Measurements from ENCODE around the gene CNOT3. TPM values are rescaled to one million over a fixed set of nuclear protein-coding genes. Genes with fewer than 3 reads are reported as not detected.

Gene CNOT3
- total RNA-seq, 1 experiment from 2014 or later: 14.0 TPM

- DNase-seq (ENCODE audit: low read depth): no peak
Measured at GRCh38 chr19:54121259-54121658, 16.3 kb upstream of the CNOT3 start.

GRCh38 chr19:54123682-54124081 is 13.9 kb upstream of the CNOT3 start:
- DNase-seq (ENCODE audit: low read depth): no peak

DNA sequence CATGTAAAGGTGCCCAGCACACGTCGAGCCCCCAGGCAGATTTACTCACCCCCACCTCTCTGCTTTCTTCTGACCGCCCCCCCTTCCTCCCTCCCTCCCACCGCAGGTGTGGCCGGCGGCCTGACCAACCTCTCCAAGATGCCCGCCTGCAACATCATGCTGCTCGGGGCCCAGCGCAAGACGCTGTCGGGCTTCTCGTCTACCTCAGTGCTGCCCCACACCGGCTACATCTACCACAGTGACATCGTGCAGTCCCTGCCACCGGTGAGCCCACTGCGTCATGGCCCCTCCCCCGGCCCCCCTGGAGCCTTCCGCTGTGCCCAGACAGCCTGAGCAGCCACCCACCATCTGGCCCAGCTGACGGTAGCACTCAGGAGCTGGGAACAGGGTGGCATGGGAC is 13.2 kb upstream of the CNOT3 start:
- no peak for DNase-seq (ENCODE audit: low read depth)

DNA sequence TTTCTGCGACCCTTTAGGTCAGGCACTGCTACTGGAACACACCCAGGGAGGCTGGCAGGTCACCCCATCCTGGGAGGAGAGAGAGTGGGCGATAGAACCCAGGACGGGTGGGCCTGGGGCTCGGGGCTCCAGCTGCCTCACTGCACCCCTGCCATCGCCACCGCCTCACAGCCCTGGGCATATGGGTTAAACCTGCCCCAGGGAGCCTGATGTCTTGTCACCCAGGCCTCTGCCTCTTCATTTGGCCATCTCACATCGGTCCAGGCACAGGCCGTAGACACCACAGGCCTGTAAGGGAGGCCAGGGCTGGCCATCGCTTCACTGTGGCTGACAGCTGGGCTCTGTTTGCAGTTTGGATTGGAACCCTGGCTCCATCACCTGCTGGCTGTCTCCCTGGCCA is 11.8 kb upstream of the CNOT3 start:
- no peak for DNase-seq (ENCODE audit: low read depth)

DNA sequence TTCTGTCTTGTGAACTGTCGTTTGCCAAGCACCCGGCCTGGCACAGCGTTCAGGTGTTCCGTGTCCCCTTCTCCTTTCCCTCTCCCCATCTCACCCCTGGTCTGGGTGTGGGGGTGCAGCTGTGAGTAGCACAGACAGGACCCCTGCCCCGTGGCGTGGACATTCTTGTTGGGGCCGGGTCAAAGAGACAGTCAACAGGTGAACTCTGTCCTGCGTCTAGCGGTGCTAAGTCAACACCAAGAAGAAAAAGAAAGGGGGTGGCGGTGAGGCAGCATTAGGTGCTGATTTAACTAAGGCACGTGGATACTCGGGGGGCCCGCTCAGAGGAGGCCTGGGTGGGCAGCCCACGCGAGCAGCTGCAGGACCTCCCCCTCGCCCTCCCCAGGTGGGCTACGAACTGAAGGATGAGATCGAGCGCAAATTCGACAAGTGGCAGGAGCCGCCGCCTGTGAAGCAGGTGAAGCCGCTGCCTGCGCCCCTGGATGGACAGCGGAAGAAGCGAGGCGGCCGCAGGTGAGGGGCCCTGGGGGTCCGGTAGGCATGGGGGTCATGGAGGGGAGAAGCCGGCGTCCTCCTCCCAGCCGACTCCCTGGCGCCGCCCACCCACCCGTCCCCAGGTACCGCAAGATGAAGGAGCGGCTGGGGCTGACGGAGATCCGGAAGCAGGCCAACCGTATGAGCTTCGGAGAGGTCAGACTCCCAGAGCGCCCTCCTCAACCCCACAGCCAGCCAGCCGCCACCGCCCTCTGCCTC is 9.7 kb upstream of the CNOT3 start:
- DNase-seq (ENCODE audit: low read depth): no peak

- DNase-seq (ENCODE audit: low read depth): no peak
Measured at GRCh38 chr19:54128441-54128725, 9.2 kb upstream of the CNOT3 start.

DNA sequence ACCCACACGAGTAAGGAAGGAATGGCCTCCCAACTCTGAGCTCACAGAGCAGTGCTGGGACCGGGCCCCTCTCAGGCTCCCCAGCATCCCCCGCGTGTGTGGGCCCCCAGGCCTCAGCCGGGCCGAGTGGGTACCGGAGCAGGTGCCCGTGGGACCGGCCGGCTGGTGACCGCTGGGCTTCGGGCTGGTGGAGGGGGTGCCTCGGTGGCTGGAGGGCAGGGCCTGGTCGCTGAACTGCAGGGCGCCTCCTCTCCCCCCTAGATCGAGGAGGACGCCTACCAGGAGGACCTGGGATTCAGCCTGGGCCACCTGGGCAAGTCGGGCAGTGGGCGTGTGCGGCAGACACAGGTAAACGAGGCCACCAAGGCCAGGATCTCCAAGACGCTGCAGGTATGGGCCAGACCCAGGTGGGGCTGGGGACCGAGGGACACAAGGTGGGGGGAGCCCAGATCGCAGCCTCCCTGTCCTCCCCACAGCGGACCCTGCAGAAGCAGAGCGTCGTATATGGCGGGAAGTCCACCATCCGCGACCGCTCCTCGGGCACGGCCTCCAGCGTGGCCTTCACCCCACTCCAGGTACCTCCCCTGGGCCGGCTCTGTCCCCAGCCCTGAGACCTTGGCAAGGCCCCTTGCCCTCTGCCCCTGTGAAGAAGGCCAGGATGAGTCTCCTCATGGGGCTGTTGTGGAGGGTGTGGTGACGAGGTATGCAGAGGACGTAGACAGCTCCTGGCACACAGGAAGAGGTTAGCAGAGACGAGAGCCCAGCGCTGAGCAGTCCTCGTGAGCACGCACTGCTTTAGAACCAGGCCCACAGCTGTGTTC is 8.6 kb upstream of the CNOT3 start:
- no peak for DNase-seq (ENCODE audit: low read depth)

GRCh38 chr19:54129617-54129996 is 8.0 kb upstream of the CNOT3 start:
- no peak for DNase-seq (ENCODE audit: low read depth)

DNA sequence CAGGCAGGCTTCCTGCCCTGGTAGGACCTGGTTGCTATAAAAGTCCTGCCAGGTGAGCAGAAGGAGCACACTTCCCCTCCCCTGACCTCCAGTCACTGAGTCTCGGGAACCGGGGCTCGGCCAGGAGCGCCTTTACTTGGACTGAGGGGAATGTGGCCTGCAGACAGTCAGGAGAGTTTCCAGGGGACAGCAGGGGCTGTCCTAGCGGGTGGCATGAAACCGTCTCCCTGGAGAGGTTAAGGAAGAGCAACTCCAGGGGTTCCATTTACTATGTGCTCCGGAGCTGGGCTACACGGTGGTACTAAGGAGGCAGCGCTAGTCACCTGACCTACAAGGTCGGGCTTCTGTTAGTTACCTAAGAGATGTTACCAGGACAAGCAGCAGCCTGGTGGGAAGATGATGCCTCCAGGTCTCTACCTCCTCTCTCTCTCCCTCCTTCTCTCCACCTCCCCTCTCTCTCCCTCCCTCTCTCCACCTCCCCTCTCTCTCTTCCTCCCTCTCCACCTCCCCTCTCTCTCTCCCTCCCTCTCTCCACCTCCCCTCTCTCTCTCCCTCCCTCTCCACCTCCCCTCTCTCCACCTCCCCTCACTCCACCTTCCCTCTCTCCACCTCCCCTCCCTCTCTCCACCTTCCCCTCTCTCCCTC is 4.1 kb upstream of the CNOT3 start:
- DNase-seq (ENCODE audit: low read depth): peak; percentile 72

- no peak for DNase-seq (ENCODE audit: low read depth)
Measured at GRCh38 chr19:54133957-54134590, 3.5 kb upstream of the CNOT3 start.

- DNase-seq (ENCODE audit: low read depth): no peak
Measured at GRCh38 chr19:54136086-54136863, 1.3 kb upstream of the CNOT3 start.

DNA sequence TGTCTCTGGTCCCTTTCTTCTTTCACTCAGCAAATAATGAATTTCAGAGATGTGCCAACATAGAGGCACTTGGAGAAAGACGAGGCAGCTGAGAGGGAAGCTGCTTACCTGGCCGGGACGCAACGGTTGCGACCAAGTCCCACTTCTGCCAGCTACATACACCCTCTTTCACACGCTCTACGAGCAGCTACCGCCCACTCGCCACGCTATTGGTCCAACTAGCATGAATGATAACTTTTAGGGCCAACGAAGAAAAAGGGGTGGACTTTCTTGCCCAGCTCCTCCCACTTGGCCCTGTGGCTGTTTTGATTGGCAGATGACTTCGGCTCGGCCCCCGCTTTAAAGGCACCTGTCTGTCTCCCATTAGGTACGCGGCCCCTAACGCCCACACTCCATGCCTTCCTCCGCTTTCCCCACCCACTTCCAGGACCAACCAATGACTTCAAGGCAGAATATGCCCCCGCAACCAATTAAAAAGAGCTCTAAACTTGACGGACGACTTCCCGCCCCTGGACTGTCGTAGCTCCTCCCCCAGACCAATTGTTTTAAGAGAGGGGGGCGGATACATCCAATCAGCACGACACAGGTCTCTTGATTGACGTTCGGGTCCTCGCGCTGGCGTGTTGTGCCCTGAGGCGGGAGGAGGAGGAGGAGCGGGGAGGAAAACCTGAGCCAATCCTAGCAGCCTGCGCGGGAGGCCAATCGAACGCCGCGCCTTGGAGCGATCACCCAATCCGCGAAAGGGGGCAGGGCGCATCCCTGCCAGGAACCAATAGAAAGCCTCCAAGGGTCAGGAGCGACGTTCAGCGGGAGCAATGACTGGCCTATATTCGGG is 481 bp upstream of the CNOT3 start:
- peak; percentile 100 for DNase-seq (ENCODE audit: low read depth)

DNA sequence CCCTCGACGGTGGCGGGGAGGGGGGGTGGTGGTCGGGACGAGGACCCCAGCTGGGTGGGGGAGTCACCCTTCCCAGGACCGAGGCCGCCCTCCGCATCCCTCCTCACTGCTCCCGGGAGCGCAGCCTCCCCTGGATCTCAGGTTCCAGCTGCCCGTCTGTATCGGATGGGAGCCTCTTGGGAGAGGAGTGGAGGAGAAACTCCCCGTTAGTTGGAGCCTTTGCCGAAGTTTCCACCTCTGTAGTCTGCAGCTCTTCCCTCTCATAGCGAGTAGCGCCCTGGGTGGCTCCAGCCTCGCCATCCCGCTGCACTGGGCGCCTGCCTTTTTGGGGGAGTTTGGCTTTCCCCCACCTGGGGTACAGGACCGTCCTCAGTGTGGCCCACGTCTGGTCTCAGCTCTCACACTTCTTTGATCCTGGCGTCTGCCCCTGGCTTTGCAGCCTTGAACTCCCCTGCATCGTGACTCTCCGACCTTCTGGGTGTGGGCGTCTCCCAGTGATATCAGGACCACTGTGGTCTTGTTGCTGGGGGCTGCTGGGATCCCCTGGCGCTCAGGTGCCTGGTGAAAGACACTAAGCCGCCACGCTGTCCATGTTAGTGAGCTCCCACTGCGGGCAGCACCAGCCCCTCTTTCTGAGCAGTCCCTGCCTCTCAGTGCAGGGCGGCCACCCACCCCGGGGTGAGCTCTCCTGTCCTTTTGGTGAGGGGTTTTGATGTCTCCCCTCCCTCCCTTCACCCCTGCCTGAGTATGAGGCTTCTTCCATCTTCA is 1.1 kb downstream of the CNOT3 start:
- DNase-seq (ENCODE audit: low read depth): no peak

DNA sequence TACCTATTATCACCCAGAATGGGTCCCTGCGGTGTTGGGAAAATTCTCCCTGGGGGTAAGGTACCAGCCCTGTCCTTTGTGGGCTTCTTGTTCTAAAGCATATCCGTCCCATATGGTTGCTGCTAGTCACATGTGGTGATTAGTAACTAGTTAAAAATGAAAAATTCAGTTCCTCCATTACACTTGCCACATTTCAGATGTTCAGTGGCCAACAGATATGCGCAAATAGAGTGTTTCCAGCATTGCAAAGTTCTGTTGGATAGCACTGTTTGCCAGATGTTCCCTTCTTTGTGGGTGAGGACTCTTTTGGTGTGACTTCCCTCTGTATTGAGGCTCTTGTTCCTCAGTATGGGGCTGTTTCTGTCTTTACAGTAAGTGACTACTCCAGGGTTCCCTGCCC is 3.8 kb downstream of the CNOT3 start:
- no peak for DNase-seq (ENCODE audit: low read depth)

DNA sequence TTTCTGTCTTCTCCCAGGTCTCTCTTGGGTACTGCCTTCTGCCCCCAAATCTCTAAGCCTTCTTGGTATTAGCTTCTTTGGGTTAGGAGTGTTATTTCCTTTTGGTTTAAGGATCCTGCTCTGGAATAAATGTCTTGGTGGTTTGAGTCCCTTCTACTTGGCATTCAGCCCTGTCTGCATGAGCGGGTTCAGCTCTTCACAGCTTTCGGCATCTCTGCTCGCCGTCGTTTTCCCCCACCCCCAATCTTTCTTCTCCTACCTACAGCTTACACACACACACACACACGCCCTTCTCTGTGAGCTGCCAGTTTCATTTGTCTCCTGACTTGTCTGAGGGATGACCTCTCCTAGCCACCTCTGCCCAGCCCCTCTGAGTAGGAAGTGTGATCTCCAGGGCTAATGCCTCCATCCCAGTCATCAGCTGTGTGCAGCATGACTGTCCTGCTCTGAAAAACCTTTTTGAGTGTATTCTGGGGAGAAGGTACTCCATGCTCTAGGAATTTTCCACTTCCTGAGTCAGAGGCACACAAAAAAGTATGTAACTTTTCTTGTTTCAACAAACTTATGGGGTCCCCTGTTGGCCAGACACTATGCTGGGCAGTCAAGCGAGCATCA is 4.7 kb downstream of the CNOT3 start:
- no peak for DNase-seq (ENCODE audit: low read depth)

DNA sequence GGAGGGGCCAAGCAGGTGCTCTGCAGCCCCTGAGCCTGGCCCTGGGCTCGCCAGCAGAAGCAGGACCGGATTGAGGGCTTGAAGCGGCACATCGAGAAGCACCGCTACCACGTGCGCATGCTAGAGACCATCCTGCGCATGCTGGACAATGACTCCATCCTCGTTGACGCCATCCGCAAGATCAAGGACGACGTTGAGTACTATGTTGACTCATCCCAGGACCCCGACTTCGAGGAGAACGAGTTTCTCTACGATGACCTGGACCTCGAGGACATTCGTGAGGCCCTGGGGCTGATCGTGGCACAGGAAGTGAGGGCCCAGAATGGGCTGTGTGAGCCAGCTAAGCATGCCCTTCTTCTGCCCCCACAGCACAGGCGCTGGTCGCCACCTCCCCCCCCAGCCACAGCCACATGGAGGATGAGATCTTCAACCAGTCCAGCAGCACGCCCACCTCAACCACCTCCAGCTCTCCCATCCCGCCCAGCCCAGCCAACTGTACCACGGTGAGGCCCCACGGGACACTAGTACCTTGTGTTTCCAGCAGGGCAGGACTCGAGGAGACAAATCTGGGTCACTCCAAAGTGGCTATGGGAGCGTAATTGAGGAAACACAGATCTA is 8.1 kb downstream of the CNOT3 start:
- no peak for DNase-seq (ENCODE audit: low read depth)

DNA sequence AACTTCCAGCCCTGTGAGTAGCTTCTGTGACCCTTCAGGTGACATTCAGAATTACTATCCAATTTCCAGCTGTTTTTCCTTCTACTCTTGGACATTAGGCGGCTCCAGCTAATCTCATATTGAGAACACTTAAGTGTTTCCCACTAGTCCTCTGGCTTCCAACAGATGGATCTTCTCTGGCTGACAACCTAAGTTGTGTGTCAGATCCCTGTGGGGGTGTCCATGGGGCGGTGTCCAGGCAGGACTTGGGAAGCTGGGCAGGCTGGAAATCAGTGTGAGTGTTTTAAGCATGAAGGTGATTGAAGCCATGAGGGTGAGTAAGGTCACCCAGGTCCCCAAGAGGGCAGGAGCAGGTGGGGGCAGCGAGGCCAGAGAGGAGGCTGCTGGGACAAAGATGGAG is 10.1 kb downstream of the CNOT3 start:
- DNase-seq (ENCODE audit: low read depth): no peak

DNA sequence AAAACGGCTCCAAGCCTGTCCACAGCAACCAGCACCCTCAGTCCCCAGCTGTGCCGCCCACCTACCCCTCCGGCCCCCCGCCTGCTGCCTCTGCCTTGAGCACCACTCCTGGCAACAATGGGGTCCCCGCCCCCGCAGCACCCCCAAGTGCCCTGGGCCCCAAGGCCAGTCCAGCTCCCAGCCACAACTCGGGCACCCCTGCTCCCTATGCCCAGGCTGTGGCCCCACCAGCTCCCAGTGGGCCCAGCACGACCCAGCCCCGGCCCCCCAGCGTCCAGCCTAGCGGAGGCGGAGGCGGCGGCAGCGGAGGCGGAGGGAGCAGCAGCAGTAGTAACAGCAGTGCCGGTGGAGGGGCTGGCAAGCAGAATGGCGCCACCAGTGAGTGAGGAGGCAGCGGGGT is 10.6 kb downstream of the CNOT3 start:
- DNase-seq (ENCODE audit: low read depth): no peak
